H1 (cell line): ENCODE data around the gene BCL2L11. TPM values are rescaled to one million over a fixed set of nuclear protein-coding genes. Genes with fewer than 3 reads are reported as not detected.

Experiments
- CTCF ChIA-PET: fragments of 300-600 bp; sonication (Branson Sonifier 250); formaldehyde crosslinking; loops from one replicate; lab custom pipeline; 2021; ENCODE audit not compliant: partially characterized antibody; lab: Charles Lee
- POLR2A ChIA-PET: fragments of 300-600 bp; sonication (Branson Sonifier 250); formaldehyde crosslinking; loops from one replicate; lab custom pipeline; 2021; ENCODE audit warnings: inconsistent platforms; ENCODE audit not compliant: partially characterized antibody; lab: Charles Lee
- DNase-seq, 2 experiments: peaks; one replicate each; pipeline versions ENCODE4 v3.0.0 to v3.0.0-alpha.2; 2010 to 2022; ENCODE audit warnings: low spot score in 2 of 2, low read depth in 1 of 2, mixed read lengths in 1 of 2
- FAIRE-seq: peaks from 2 replicates; lab custom pipeline; 2011; peaks lifted over from hg19 to GRCh38; lab: Jason Lieb, UNC
- H2AFZ ChIP-seq: 2 replicates; pipeline ENCODE4 v1.8.1; 2012; ENCODE audit warnings: low read length, inconsistent platforms
- H2AK5ac ChIP-seq: 2 replicates; pipeline ENCODE4 v1.6.1; 2013; ENCODE audit warnings: low read depth, low read length
- H2BK120ac ChIP-seq: replicated peaks from 2 replicates; pipeline ENCODE3; 2013; ENCODE audit warnings: low read depth, low read length, inconsistent platforms
- H2BK12ac ChIP-seq: 2 replicates; pipeline ENCODE4 v1.6.1; 2013; ENCODE audit warnings: low read depth, low read length
- H2BK15ac ChIP-seq: 2 replicates; pipeline ENCODE4 v1.6.1; 2013; ENCODE audit warnings: low read length
- H2BK20ac ChIP-seq: 2 replicates; pipeline ENCODE4 v1.6.1; 2013; ENCODE audit warnings: low read length
- H2BK5ac ChIP-seq: 2 replicates; pipeline ENCODE4 v1.6.1; 2013; ENCODE audit warnings: low read depth, low read length
- H3K14ac ChIP-seq: 2 replicates; pipeline ENCODE4 v1.6.1; 2013; ENCODE audit warnings: inconsistent platforms; ENCODE audit not compliant: insufficient read length
- H3K18ac ChIP-seq: 2 replicates; pipeline ENCODE4 v1.6.1; 2013; ENCODE audit warnings: low read length; ENCODE audit errors: extremely low read depth
- H3K23ac ChIP-seq: 2 replicates; pipeline ENCODE4 v1.6.1; 2013; ENCODE audit warnings: inconsistent platforms; ENCODE audit not compliant: insufficient read length
- H3K23me2 ChIP-seq: 2 replicates; pipeline ENCODE4 v1.6.1; 2013; ENCODE audit warnings: low read depth, low read length
- H3K27ac ChIP-seq: 2 replicates; pipeline ENCODE4 v1.6.1; 2011; ENCODE audit warnings: low read depth, low read length, inconsistent platforms
- H3K27me3 ChIP-seq, 4 experiments: replicated peaks in 1 of 4; 1 replicate in 1 of 4; 2 replicates in 3 of 4; pipeline versions ENCODE4 v1.6.1 to v1.8.1; 2011 to 2013; ENCODE audit warnings: low read length in 3 of 4, mild to moderate bottlenecking in 3 of 4, inconsistent platforms in 2 of 4, mixed read lengths in 2 of 4, moderate library complexity in 1 of 4; ENCODE audit not compliant: control insufficient read depth in 3 of 4, insufficient read depth in 3 of 4; ENCODE audit errors: extremely low read depth in 1 of 4
- H3K36me3 ChIP-seq, 4 experiments: 2 replicates each; pipeline versions ENCODE4 v1.6.1 to v1.8.1; 2011 to 2013; ENCODE audit warnings: mild to moderate bottlenecking in 4 of 4, low read length in 3 of 4, moderate library complexity in 2 of 4, control low read depth in 1 of 4, inconsistent platforms in 1 of 4; ENCODE audit not compliant: insufficient read depth in 4 of 4, control insufficient read depth in 2 of 4
- H3K4ac ChIP-seq: replicated peaks from 2 replicates; pipeline ENCODE3; 2013; ENCODE audit warnings: low read length, low read depth, mixed read lengths, inconsistent platforms; ENCODE audit not compliant: insufficient read length
- H3K4me1 ChIP-seq, 4 experiments: replicated peaks in 1 of 4; 1 replicate in 1 of 4; 2 replicates in 3 of 4; pipeline versions ENCODE4 v1.6.1 to v1.8.1; 2011 to 2013; ENCODE audit warnings: low read length in 3 of 4, inconsistent platforms in 2 of 4, mixed read lengths in 1 of 4; ENCODE audit not compliant: insufficient read depth in 4 of 4, control insufficient read depth in 3 of 4
- H3K4me2 ChIP-seq, 2 experiments: 2 replicates each; pipeline versions ENCODE4 v1.6.1 to v1.8.1; 2011 to 2013; ENCODE audit warnings: low read depth in 2 of 2, low read length in 2 of 2, control low read depth in 1 of 2, inconsistent platforms in 1 of 2, mild to moderate bottlenecking in 1 of 2; ENCODE audit not compliant: insufficient read depth in 1 of 2
- H3K4me3 ChIP-seq, 4 experiments: fragments of 200-600, 300-600 bp in 1 of 4; sonication (generic), shearing (Covaris generic), sonication (Bioruptor Twin) in 1 of 4; 2 replicates each; pipeline versions ENCODE4 v1.5.1 to v1.8.1; 2011 to 2016; ENCODE audit warnings: low read length in 4 of 4, low read depth in 3 of 4, control low read depth in 2 of 4, inconsistent platforms in 2 of 4, mild to moderate bottlenecking in 2 of 4, mixed read lengths in 1 of 4, moderate library complexity in 1 of 4; ENCODE audit not compliant: insufficient read depth in 2 of 4; ENCODE audit errors: extremely low read depth in 1 of 4
- H3K56ac ChIP-seq: replicated peaks from 2 replicates; pipeline ENCODE3; 2013; ENCODE audit warnings: low read depth, mild to moderate bottlenecking, mixed read lengths, low read length, inconsistent platforms; ENCODE audit not compliant: insufficient read length
- H3K79me1 ChIP-seq: 2 replicates; pipeline ENCODE4 v1.6.1; 2013; ENCODE audit warnings: low read depth, low read length, control low read depth
- H3K79me2 ChIP-seq, 2 experiments: 2 replicates each; pipeline versions ENCODE4 v1.6.1 to v1.8.1; 2012 to 2013; ENCODE audit warnings: low read length in 2 of 2, mild to moderate bottlenecking in 2 of 2, inconsistent platforms in 1 of 2; ENCODE audit not compliant: insufficient read depth in 2 of 2, control insufficient read depth in 1 of 2
- H3K9ac ChIP-seq, 4 experiments: replicated peaks in 1 of 4; 1 replicate in 1 of 4; 2 replicates in 3 of 4; pipeline versions ENCODE4 v1.6.1 to v1.8.1; 2011 to 2013; ENCODE audit warnings: low read depth in 3 of 4, low read length in 3 of 4, control low read depth in 2 of 4, mild to moderate bottlenecking in 2 of 4, moderate library complexity in 2 of 4, inconsistent platforms in 1 of 4; ENCODE audit errors: extremely low read depth in 1 of 4
- H3K9me3 ChIP-seq, 2 experiments: 2 replicates each; pipeline versions ENCODE4 v1.6.1 to v1.8.1; 2012 to 2013; ENCODE audit warnings: mild to moderate bottlenecking in 2 of 2, moderate library complexity in 2 of 2, control low read depth in 1 of 2, inconsistent platforms in 1 of 2, low read depth in 1 of 2, low read length in 1 of 2, mixed read lengths in 1 of 2; ENCODE audit not compliant: insufficient read depth in 2 of 2
- H4K20me1 ChIP-seq, 2 experiments: replicated peaks in 1 of 2; 2 replicates each; pipeline versions ENCODE3 to v1.8.1; 2011 to 2013; ENCODE audit warnings: inconsistent platforms in 2 of 2, low read length in 2 of 2, mild to moderate bottlenecking in 1 of 2; ENCODE audit not compliant: insufficient read depth in 2 of 2, control insufficient read depth in 1 of 2
- H4K5ac ChIP-seq: 2 replicates; pipeline ENCODE4 v1.6.1; 2013; ENCODE audit warnings: low read length, low read depth, mixed read lengths, inconsistent platforms; ENCODE audit not compliant: insufficient read length
- H4K8ac ChIP-seq: 2 replicates; pipeline ENCODE4 v1.8.0; 2013; ENCODE audit warnings: mild to moderate bottlenecking, moderate library complexity, low read length, inconsistent platforms; ENCODE audit not compliant: insufficient read depth; ENCODE audit errors: extremely low read depth
- H4K91ac ChIP-seq: replicated peaks from 2 replicates; pipeline ENCODE3; 2013; ENCODE audit warnings: low read length, mixed read lengths, inconsistent platforms; ENCODE audit not compliant: insufficient read length
- BCL11A ChIP-seq, 2 experiments: IDR thresholded peaks; one replicate each; pipeline ENCODE4 v1.6.1; 2011; ENCODE audit warnings: low read depth in 2 of 2, low read length in 2 of 2, mild to moderate bottlenecking in 2 of 2
- CEBPB ChIP-seq: IDR thresholded peaks from 2 replicates; pipeline ENCODE4 v1.6.1; 2012; ENCODE audit warnings: low read depth, low read length
- EP300 ChIP-seq, 2 experiments: IDR thresholded peaks; 1 replicate in 1 of 2; 2 replicates in 1 of 2; pipeline ENCODE4 v1.6.1; 2011 to 2012; ENCODE audit warnings: low read depth in 2 of 2, low read length in 2 of 2, mild to moderate bottlenecking in 2 of 2, borderline replicate concordance in 1 of 2, inconsistent platforms in 1 of 2, moderate library complexity in 1 of 2
- GTF2F1 ChIP-seq: IDR thresholded peaks from 2 replicates; pipeline ENCODE4 v1.6.1; 2012; ENCODE audit warnings: low read depth, low read length, improper control_type of control experiment, borderline replicate concordance
- HDAC6 ChIP-seq: IDR thresholded peaks from one replicate; pipeline ENCODE4 v1.7.1; 2012; ENCODE audit warnings: low read depth, mild to moderate bottlenecking, inconsistent platforms, low read length, moderate library complexity
- KDM1A ChIP-seq: fragments of 200-600, 300-600 bp; sonication (generic); IDR thresholded peaks from 2 replicates; pipeline ENCODE4 v1.7.1; 2016; ENCODE audit warnings: mild to moderate bottlenecking, low read length, borderline replicate concordance
- KDM4A ChIP-seq: IDR thresholded peaks from one replicate; pipeline ENCODE4 v1.7.1; 2012; ENCODE audit warnings: low read depth, mild to moderate bottlenecking, moderate library complexity, low read length, inconsistent platforms; ENCODE audit not compliant: severe bottlenecking
- RXRA ChIP-seq: IDR thresholded peaks from 2 replicates; pipeline ENCODE4 v1.6.1; 2011; ENCODE audit warnings: low read depth, mild to moderate bottlenecking, low read length, moderate library complexity; ENCODE audit not compliant: insufficient read depth
- SRF ChIP-seq: IDR thresholded peaks from 2 replicates; pipeline ENCODE4 v1.6.1; 2011; ENCODE audit warnings: mild to moderate bottlenecking, low read depth, low read length, moderate library complexity
- TAF7 ChIP-seq: optimal IDR thresholded peaks from 2 replicates; pipeline ENCODE3; 2011; ENCODE audit warnings: low read depth, mild to moderate bottlenecking, inconsistent platforms, low read length, moderate library complexity, borderline replicate concordance
- YY1 ChIP-seq: IDR thresholded peaks from 2 replicates; pipeline ENCODE4 v1.6.1; 2011; ENCODE audit warnings: low read depth, mild to moderate bottlenecking, low read length
- WGBS, 2 experiments: shearing (Covaris generic) in 1 of 2; methylation state at CpG; one replicate each; pipeline versions ENCODE4 v1.1.6 to v1.1.7; 2013 to 2015; ENCODE audit warnings: low lambda C conversion rate in 2 of 2, mixed read lengths in 2 of 2, inconsistent platforms in 1 of 2, low coverage in 1 of 2, missing lambda C conversion rate in 1 of 2; ENCODE audit not compliant: insufficient replicate concordance in 2 of 2, insufficient coverage in 1 of 2, insufficient read length in 1 of 2; ENCODE audit errors: extremely low coverage in 1 of 2, missing lambda C conversion rate in 1 of 2; 5-methylcytosine and 5-hydroxymethylcytosine counted together
- polyA plus RNA-seq, 7 experiments: library from polyadenylated mRNA; depleted of rRNA in 3 of 7; stranded (reverse) in 5 of 7; unstranded in 2 of 7; fragments of >200 nt in 5 of 7; fragments of 200-250 nt in 2 of 7; gene quantifications; 1 replicate in 5 of 7; 2 replicates in 1 of 7; 4 replicates in 1 of 7; pipeline versions ENCODE4 v1.2.1 to v1.2.3, GENCODE V29; 2011 to 2013; ENCODE audit warnings: missing spikeins in 2 of 7, mixed read lengths in 2 of 7
- total RNA-seq: library from RNA; stranded (reverse); fragmentation: NEBNext Ultra II Directional; extraction: Animal tissue kit (Norgen Biotek cat#: 25700); gene quantifications from 2 replicates; pipeline ENCODE4 v1.2.1, GENCODE V29; 2021
- TF ChIP-seq, protein P1 (sequence below): IDR thresholded peaks from 2 replicates; pipeline ENCODE4 v1.6.1; 2012; ENCODE audit warnings: low read length, inconsistent platforms

BCL2L11 gene
- total and polyA plus RNA-seq, 2 of the 8 experiments (the other 6 are each of a cell fraction or from before 2014, with no cell fraction given) = 7.5 to 22.9 TPM

DNA sequence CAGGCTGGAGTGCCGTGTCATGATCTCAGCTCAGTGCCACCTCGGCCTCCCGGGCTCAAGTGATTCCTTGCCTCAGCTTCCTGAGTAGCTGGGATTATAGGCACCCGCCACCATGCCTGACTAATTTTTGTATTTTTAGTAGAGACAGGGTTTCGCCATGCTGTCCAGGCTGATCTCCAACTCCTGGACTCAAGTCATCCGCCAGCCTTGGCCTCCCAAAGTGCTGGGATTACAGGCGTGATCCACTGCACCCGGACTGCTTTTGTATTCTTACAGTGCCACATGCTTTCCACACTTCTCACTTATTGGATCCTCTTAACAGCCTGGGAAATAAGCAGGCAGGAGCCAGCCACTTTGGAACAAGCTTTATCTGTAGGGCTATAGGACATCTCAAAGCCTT lies 25.3 kb upstream of the BCL2L11 start:
- H3K18ac ChIP-seq = no peak overlapping the region
- no peaks in the 10 kb centered on the region for H4K20me1 ChIP-seq
- FAIRE-seq (no peak), DNase-seq (no peak)
- H4K91ac ChIP-seq = no peak overlapping the region
- H3K27me3 ChIP-seq = no peaks in the 10 kb centered on the region
- WGBS, 2 experiments = 88% methylated on average over 7 of the region's 8 CpGs; no CpG with 5 or more reads in 1 of the 2 experiments
- H2BK12ac ChIP-seq = no peak overlapping the region
- H2BK20ac ChIP-seq = no peak overlapping the region
- no peak overlapping the region for H3K4me3 ChIP-seq
- H2AFZ ChIP-seq = no peak overlapping the region
- no peaks in the 10 kb centered on the region for H3K79me2 ChIP-seq
- H3K4me1 ChIP-seq = no peaks in the 10 kb centered on the region
- H3K4me2 ChIP-seq = no peak overlapping the region
- no peak overlapping the region for H3K27ac ChIP-seq
- H2BK15ac ChIP-seq = no peak overlapping the region
- no peaks in the 10 kb centered on the region for H3K23me2 ChIP-seq
- H3K79me1 ChIP-seq = no peaks in the 10 kb centered on the region
- POLR2A ChIA-PET = no interaction called here
- no peak overlapping the region for H3K4ac ChIP-seq
- no peaks in the 10 kb centered on the region for H3K9me3 ChIP-seq
- CTCF ChIA-PET = no interaction called here
- no peak overlapping the region for H4K8ac ChIP-seq
- no peak overlapping the region for H2AK5ac ChIP-seq
- no peak overlapping the region for H2BK5ac ChIP-seq
- no peak overlapping the region for H3K9ac ChIP-seq
- no peak overlapping the region for H3K23ac ChIP-seq
- H3K36me3 ChIP-seq = no peaks in the 10 kb centered on the region
- no peak overlapping the region for H2BK120ac ChIP-seq
- H3K14ac ChIP-seq = no peak overlapping the region
- H3K56ac ChIP-seq = no peak overlapping the region
- no peak overlapping the region for H4K5ac ChIP-seq
- TF ChIP-seq BCL11A (IDR thresholded peaks at IDR 0.05; ENCODE audit: low read depth in 2 of 2, low read length in 2 of 2) = no peak
- TF ChIP-seq TAF7 = no peak
- TF ChIP-seq GTF2F1 = no peak
- no peak for TF ChIP-seq RXRA
- no peak for TF ChIP-seq KDM1A
- TF ChIP-seq YY1 = no peak
- no peak for TF ChIP-seq CEBPB
- no peak for TF ChIP-seq HDAC6
- TF ChIP-seq, protein P1, sequence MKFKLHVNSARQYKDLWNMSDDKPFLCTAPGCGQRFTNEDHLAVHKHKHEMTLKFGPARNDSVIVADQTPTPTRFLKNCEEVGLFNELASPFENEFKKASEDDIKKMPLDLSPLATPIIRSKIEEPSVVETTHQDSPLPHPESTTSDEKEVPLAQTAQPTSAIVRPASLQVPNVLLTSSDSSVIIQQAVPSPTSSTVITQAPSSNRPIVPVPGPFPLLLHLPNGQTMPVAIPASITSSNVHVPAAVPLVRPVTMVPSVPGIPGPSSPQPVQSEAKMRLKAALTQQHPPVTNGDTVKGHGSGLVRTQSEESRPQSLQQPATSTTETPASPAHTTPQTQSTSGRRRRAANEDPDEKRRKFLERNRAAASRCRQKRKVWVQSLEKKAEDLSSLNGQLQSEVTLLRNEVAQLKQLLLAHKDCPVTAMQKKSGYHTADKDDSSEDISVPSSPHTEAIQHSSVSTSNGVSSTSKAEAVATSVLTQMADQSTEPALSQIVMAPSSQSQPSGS = no peak
- no peak for TF ChIP-seq SRF
- TF ChIP-seq KDM4A = no peak
- no peak for TF ChIP-seq EP300 (IDR thresholded peaks at IDR 0.05; ENCODE audit: borderline replicate concordance in 1 of 2, low read depth in 2 of 2, low read length in 2 of 2)
